Uterus (tissue), 2 donors: Measurements from ENCODE around the gene MAPT.

Experiments
- POLR2A ChIP-seq, 2 donors: fragments of 450-650 bp; IDR thresholded peaks; one replicate each; pipeline ENCODE4 v1.6.1; 2016; ENCODE audit warnings: antibody characterized with exemption in 2 of 2, mild to moderate bottlenecking in 1 of 2, moderate library complexity in 1 of 2
- TF ChIP-seq, protein P1 (sequence below), 4 experiments: fragments of 200-600 bp in 2 of 4; fragments of 450-650 bp in 2 of 4; sonication (generic) in 2 of 4; IDR thresholded peaks; one replicate each; pipeline ENCODE4 v1.5.1; 2016 to 2019; ENCODE audit warnings: antibody characterized with exemption in 4 of 4, mild to moderate bottlenecking in 2 of 4, moderate library complexity in 1 of 4

DNA sequence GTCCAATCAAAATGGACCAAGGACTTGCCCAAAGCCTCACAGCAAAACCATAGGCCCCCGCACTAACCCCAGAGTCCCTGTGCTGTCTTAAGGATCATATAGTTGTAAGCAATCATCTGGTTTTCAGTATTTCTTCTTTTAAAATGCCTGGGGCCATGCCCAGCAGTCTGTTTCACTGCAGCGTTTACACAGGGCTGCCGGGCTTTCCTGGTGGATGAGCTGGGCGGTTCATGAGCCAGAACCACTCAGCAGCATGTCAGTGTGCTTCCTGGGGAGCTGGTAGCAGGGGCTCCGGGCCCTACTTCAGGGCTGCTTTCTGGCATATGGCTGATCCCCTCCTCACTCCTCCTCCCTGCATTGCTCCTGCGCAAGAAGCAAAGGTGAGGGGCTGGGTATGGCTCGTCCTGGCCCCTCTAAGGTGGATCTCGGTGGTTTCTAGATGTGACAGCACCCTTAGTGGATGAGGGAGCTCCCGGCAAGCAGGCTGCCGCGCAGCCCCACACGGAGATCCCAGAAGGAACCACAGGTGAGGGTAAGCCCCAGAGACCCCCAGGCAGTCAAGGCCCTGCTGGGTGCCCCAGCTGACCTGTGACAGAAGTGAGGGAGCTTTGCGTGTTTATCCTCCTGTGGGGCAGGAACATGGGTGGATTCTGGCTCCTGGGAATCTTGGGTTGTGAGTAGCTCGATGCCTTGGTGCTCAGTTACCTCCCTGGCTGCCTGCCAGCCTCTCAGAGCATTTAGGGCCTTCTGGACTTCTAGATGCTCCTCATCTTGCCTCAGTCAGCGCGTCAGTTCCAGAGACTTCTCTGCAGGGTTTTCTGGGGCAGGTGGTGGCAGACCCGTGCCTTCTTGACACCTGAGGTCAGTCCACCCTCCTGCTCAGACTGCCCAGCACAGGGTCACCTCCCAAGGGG lies 79.8 kb downstream of the MAPT start:
- TF ChIP-seq, protein P1, sequence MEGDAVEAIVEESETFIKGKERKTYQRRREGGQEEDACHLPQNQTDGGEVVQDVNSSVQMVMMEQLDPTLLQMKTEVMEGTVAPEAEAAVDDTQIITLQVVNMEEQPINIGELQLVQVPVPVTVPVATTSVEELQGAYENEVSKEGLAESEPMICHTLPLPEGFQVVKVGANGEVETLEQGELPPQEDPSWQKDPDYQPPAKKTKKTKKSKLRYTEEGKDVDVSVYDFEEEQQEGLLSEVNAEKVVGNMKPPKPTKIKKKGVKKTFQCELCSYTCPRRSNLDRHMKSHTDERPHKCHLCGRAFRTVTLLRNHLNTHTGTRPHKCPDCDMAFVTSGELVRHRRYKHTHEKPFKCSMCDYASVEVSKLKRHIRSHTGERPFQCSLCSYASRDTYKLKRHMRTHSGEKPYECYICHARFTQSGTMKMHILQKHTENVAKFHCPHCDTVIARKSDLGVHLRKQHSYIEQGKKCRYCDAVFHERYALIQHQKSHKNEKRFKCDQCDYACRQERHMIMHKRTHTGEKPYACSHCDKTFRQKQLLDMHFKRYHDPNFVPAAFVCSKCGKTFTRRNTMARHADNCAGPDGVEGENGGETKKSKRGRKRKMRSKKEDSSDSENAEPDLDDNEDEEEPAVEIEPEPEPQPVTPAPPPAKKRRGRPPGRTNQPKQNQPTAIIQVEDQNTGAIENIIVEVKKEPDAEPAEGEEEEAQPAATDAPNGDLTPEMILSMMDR (IDR thresholded peaks at IDR 0.05) = no peak
- TF ChIP-seq POLR2A (IDR thresholded peaks at IDR 0.05) = no peak
